HCT116 (cell line): ENCODE data around the gene CXCL1. TPM values are rescaled to one million over a fixed set of nuclear protein-coding genes. Genes with fewer than 3 reads are reported as not detected.

Source experiments
- ATAC-seq: fragments of 200-7000 bp; cut with Tn5 transposase; 2 replicates; pipeline ENCODE4 v1.9.1; 2020; ENCODE audit warnings: mild to moderate bottlenecking, moderate library complexity
- BruUV-seq: library from RNA; stranded (reverse); fragments of 400-500 nt; replicated peaks from 2 replicates; lab custom pipeline; 2021; lab: Mats Ljungman, UMichigan
- CTCF ChIA-PET: fragments of 300-600 bp; sonication (Branson Sonifier 250); formaldehyde crosslinking; loops from one replicate; lab custom pipeline; 2021; ENCODE audit warnings: antibody characterized with exemption; lab: Charles Lee
- POLR2A ChIA-PET: fragments of 300-600, 350-600 bp; sonication (Branson Sonifier 250); formaldehyde crosslinking; loops from one replicate; lab custom pipeline; 2021; ENCODE audit warnings: antibody characterized with exemption; lab: Charles Lee
- RAD21 ChIA-PET, 2 experiments: fragments of 300-600 bp; sonication (Branson Sonifier 250); formaldehyde crosslinking; loops; one replicate each; lab custom pipeline; 2023; ENCODE audit warnings: low total read pairs in 2 of 2; ENCODE audit not compliant: uncharacterized antibody in 2 of 2, unreplicated experiment in 2 of 2, low non-redundant PET in 1 of 2; lab: Charles Lee
- DNase-seq: peaks from one replicate; pipeline ENCODE4 v3.0.0-alpha.2; 2010; ENCODE audit warnings: low read depth, low spot score
- H2AFZ ChIP-seq: fragments of 200-600 bp; shearing (Covaris generic), sonication (generic); 2 replicates; pipeline ENCODE4 v1.6.1; 2017; ENCODE audit warnings: low read depth, mixed run types, mixed read lengths, antibody characterized with exemption, low read length; ENCODE audit not compliant: poor library complexity, severe bottlenecking
- H3K27ac ChIP-seq: 2 replicates; pipeline ENCODE4 v1.5.1; 2012; ENCODE audit warnings: low read depth, low read length
- H3K27me3 ChIP-seq: fragments of 200-600 bp; sonication (generic); 2 replicates; pipeline ENCODE4 v1.6.1; 2016; ENCODE audit warnings: mixed run types, low read length, mixed read lengths; ENCODE audit not compliant: insufficient read depth
- H3K36me3 ChIP-seq, 2 experiments: fragments of 200-500 bp in 1 of 2; fragments of 200-600 bp in 1 of 2; sonication (Bioruptor generic) in 1 of 2; sonication (generic) in 1 of 2; 2 replicates each; pipeline versions ENCODE4 v1.5.1 to v1.6.1; 2014 to 2016; ENCODE audit warnings: low read length in 2 of 2, inconsistent platforms in 1 of 2, mixed read lengths in 1 of 2, mixed run types in 1 of 2; ENCODE audit not compliant: insufficient read depth in 2 of 2, control insufficient read depth in 1 of 2
- H3K4me1 ChIP-seq, 2 experiments: fragments of 200-600 bp in 1 of 2; sonication (generic) in 1 of 2; 2 replicates each; pipeline versions ENCODE4 v1.5.1 to v1.6.1; 2012 to 2017; ENCODE audit warnings: low read length in 2 of 2, inconsistent platforms in 1 of 2, mild to moderate bottlenecking in 1 of 2, mixed read lengths in 1 of 2, mixed run types in 1 of 2, moderate library complexity in 1 of 2; ENCODE audit not compliant: insufficient read depth in 2 of 2, control insufficient read depth in 1 of 2
- H3K4me2 ChIP-seq: fragments of 200-600 bp; sonication (generic); 2 replicates; pipeline ENCODE4 v1.6.1; 2017; ENCODE audit warnings: mixed run types, low read length, mixed read lengths
- H3K4me3 ChIP-seq, 2 experiments: fragments of 200-600 bp in 1 of 2; sonication (generic) in 1 of 2; replicated peaks in 1 of 2; 2 replicates each; pipeline ENCODE4 v1.5.1; 2011 to 2016; ENCODE audit warnings: low read length in 2 of 2, control low read depth in 1 of 2, low read depth in 1 of 2, mild to moderate bottlenecking in 1 of 2, mixed read lengths in 1 of 2, mixed run types in 1 of 2
- H3K79me2 ChIP-seq: fragments of 200-600 bp; sonication (generic); 2 replicates; pipeline ENCODE4 v1.6.1; 2017; ENCODE audit warnings: mild to moderate bottlenecking, mixed run types, low read length, moderate library complexity, mixed read lengths; ENCODE audit not compliant: insufficient read depth
- H3K9ac ChIP-seq: fragments of 200-600 bp; sonication (generic); 2 replicates; pipeline ENCODE4 v1.6.1; 2016; ENCODE audit warnings: low read length, mixed read lengths
- H3K9me2 ChIP-seq: fragments of 200-600 bp; sonication (generic), shearing (Covaris generic); 2 replicates; pipeline ENCODE4 v1.6.1; 2017; ENCODE audit warnings: mixed run types, mild to moderate bottlenecking, moderate library complexity; ENCODE audit not compliant: insufficient read depth
- H3K9me3 ChIP-seq, 2 experiments: fragments of 200-500 bp in 1 of 2; fragments of 200-600 bp in 1 of 2; sonication (Bioruptor generic) in 1 of 2; sonication (generic) in 1 of 2; 2 replicates each; pipeline ENCODE4 v1.6.1; 2014 to 2017; ENCODE audit warnings: low read length in 2 of 2, mixed read lengths in 2 of 2, inconsistent platforms in 1 of 2, low read depth in 1 of 2, mild to moderate bottlenecking in 1 of 2, mixed run types in 1 of 2, moderate library complexity in 1 of 2; ENCODE audit not compliant: control insufficient read depth in 1 of 2, insufficient read depth in 1 of 2
- H4K20me1 ChIP-seq: fragments of 200-600 bp; sonication (generic), shearing (Covaris generic); 2 replicates; pipeline ENCODE4 v1.6.1; 2017; ENCODE audit warnings: mixed run types, mild to moderate bottlenecking, moderate library complexity; ENCODE audit not compliant: insufficient read depth
- CBX3 ChIP-seq: IDR thresholded peaks from 2 replicates; pipeline ENCODE4 v1.6.1; 2012; ENCODE audit warnings: low read depth
- CEBPB ChIP-seq: IDR thresholded peaks from 2 replicates; pipeline ENCODE4 v1.6.1; 2012; ENCODE audit warnings: low read depth
- EZH2phosphoT487 ChIP-seq: fragments of 200-600 bp; IDR thresholded peaks from 2 replicates; pipeline ENCODE4 v1.6.1; 2018; ENCODE audit warnings: antibody characterized with exemption, borderline replicate concordance
- FOSL1 ChIP-seq: IDR thresholded peaks from 2 replicates; pipeline ENCODE4 v1.6.1; 2012; ENCODE audit warnings: low read depth
- JUND ChIP-seq: IDR thresholded peaks from 2 replicates; pipeline ENCODE4 v1.6.1; 2012
- MAX ChIP-seq: IDR thresholded peaks from 2 replicates; pipeline ENCODE4 v1.6.1; 2012
- POLR2AphosphoS5 ChIP-seq: IDR thresholded peaks from 2 replicates; pipeline ENCODE4 v1.6.1; 2011; ENCODE audit warnings: mild to moderate bottlenecking, low read depth, low read length, moderate library complexity
- SRF ChIP-seq: IDR thresholded peaks from 2 replicates; pipeline ENCODE4 v1.6.1; 2012; ENCODE audit warnings: low read depth
- TCF7L2 ChIP-seq: IDR thresholded peaks from 2 replicates; pipeline ENCODE4 v1.7.0; 2011; ENCODE audit warnings: borderline replicate concordance, inconsistent platforms; ENCODE audit not compliant: insufficient read depth, insufficient read length; ENCODE audit errors: extremely low read depth
- ZBTB33 ChIP-seq: IDR thresholded peaks from 2 replicates; pipeline ENCODE4 v1.6.1; 2011; ENCODE audit warnings: mild to moderate bottlenecking, low read length, moderate library complexity; ENCODE audit not compliant: insufficient replicate concordance; ENCODE audit errors: extremely low read depth
- intact Hi-C: fragments of 100-400 bp; cut with micrococcal nuclease; formaldehyde crosslinking; loops from 2 replicates; pipeline ENCODE4 v1.10.0; 2022
- total RNA-seq: library from RNA; stranded (reverse); gene quantifications from one replicate; pipeline ENCODE4 v1.2.1, GENCODE V29; 2021; ENCODE audit not compliant: unreplicated experiment

CXCL1 gene
- total RNA-seq, 1 experiment from 2014 or later, result 2.5 TPM

- no TSS peak for BruUV-seq
- no peaks in the 10 kb centered on the region for H3K27me3 ChIP-seq
- intact Hi-C loops, result no loop called here
- H3K9me3 ChIP-seq, result no peaks in the 10 kb centered on the region
- no peak overlapping the region for H2AFZ ChIP-seq
- TF ChIP-seq JUND (no peak), POLR2AphosphoS5 (no peak), SRF (no peak), CBX3 (no peak), EZH2phosphoT487 (no peak), CEBPB (no peak), TCF7L2 (no peak), MAX (no peak), ZBTB33 (no peak), FOSL1 (no peak)
- H3K9ac ChIP-seq, result no peak overlapping the region
- H3K4me1 ChIP-seq, result no peaks in the 10 kb centered on the region
- RAD21 ChIA-PET, result no interaction called here
- H3K79me2 ChIP-seq, result no peaks in the 10 kb centered on the region
- POLR2A ChIA-PET, result no interaction called here
- no peak overlapping the region for H3K4me2 ChIP-seq
- H4K20me1 ChIP-seq, result no peaks in the 10 kb centered on the region
- ATAC-seq (no peak), DNase-seq (no peak)
- no peak overlapping the region for H3K27ac ChIP-seq
- H3K36me3 ChIP-seq, result no peaks in the 10 kb centered on the region
- no peak overlapping the region for H3K4me3 ChIP-seq
- CTCF ChIA-PET, result interaction anchor here (1.5 kb wide), 1 partner anchor 11 kb away, joined by 5 read pairs; no protein-coding TSS in a partner anchor
- no peaks in the 10 kb centered on the region for H3K9me2 ChIP-seq
These were observed 6.2 kb downstream of the CXCL1 start for GRCh38 chr4:73875401-73875800.
